IMR-90 (cell line): ENCODE results near the gene UBE2QL1. TPM values are rescaled to one million over a fixed set of nuclear protein-coding genes. Genes with fewer than 3 reads are reported as not detected.

Experiments
- ATAC-seq: fragments of 200-7000 bp; cut with Tn5 transposase; 2 replicates; pipeline ENCODE4 v1.9.1; 2020; ENCODE audit warnings: low read depth, mild to moderate bottlenecking, moderate library complexity
- BruUV-seq: library from RNA; stranded (reverse); fragments of 400-500 nt; replicated peaks from 2 replicates; lab custom pipeline; 2021; lab: Mats Ljungman, UMichigan
- CTCF ChIA-PET: fragments of 300-600 bp; formaldehyde crosslinking; extraction: SDS; loops from one replicate; lab custom pipeline; 2021; ENCODE audit warnings: antibody characterized with exemption; lab: Yijun Ruan, JAX
- POLR2A ChIA-PET: fragments of 300-600 bp; sonication (Branson Sonifier 250); formaldehyde crosslinking; loops from one replicate; lab custom pipeline; 2022; ENCODE audit warnings: antibody characterized with exemption; ENCODE audit not compliant: unreplicated experiment; lab: Charles Lee
- DNase-seq: peaks from one replicate; pipeline ENCODE4 v3.0.0; 2013
- H2AFZ ChIP-seq: replicated peaks from 2 replicates; pipeline ENCODE3; 2013; ENCODE audit warnings: low read length, mild to moderate bottlenecking; ENCODE audit not compliant: poor library complexity
- H2AK5ac ChIP-seq: 2 replicates; pipeline ENCODE4 v1.6.1; 2013; ENCODE audit warnings: low read depth, low read length, inconsistent platforms
- H2AK9ac ChIP-seq: replicated peaks from 2 replicates; pipeline ENCODE3; 2013; ENCODE audit warnings: mild to moderate bottlenecking, low read depth, low read length, moderate library complexity; ENCODE audit not compliant: poor library complexity
- H2BK120ac ChIP-seq: 2 replicates; pipeline ENCODE4 v1.6.1; 2013; ENCODE audit warnings: low read depth, low read length, inconsistent platforms
- H2BK15ac ChIP-seq: 3 replicates; pipeline ENCODE4 v1.6.1; 2013; ENCODE audit warnings: low read depth, low read length, inconsistent platforms
- H2BK20ac ChIP-seq: 2 replicates; pipeline ENCODE4 v1.6.1; 2013; ENCODE audit warnings: low read depth, mild to moderate bottlenecking, inconsistent platforms, low read length, moderate library complexity
- H2BK5ac ChIP-seq: 2 replicates; pipeline ENCODE4 v1.6.1; 2013; ENCODE audit warnings: mild to moderate bottlenecking, low read depth, low read length, inconsistent platforms; ENCODE audit not compliant: poor library complexity, severe bottlenecking
- H3K14ac ChIP-seq: replicated peaks from 2 replicates; pipeline ENCODE4 v1.6.1; 2013; ENCODE audit warnings: low read depth, low read length, inconsistent platforms
- H3K18ac ChIP-seq: 2 replicates; pipeline ENCODE4 v1.6.1; 2013; ENCODE audit warnings: low read depth, low read length, control low read depth
- H3K23ac ChIP-seq: 2 replicates; pipeline ENCODE4 v1.6.1; 2013; ENCODE audit warnings: low read depth, low read length, inconsistent platforms
- H3K27ac ChIP-seq: 2 replicates; pipeline ENCODE4 v1.5.1; 2013; ENCODE audit warnings: mild to moderate bottlenecking, control low read depth, low read length; ENCODE audit not compliant: insufficient read depth
- H3K27me3 ChIP-seq: 2 replicates; pipeline ENCODE4 v1.6.1; 2013; ENCODE audit warnings: low read length; ENCODE audit not compliant: control insufficient read depth, insufficient read depth
- H3K36me3 ChIP-seq: 2 replicates; pipeline ENCODE4 v1.6.1; 2013; ENCODE audit warnings: low read length, mixed read lengths; ENCODE audit not compliant: control insufficient read depth, insufficient read depth
- H3K4ac ChIP-seq: 2 replicates; pipeline ENCODE4 v1.6.1; 2013; ENCODE audit warnings: low read depth, low read length, inconsistent platforms
- H3K4me1 ChIP-seq: 2 replicates; pipeline ENCODE4 v1.6.1; 2013; ENCODE audit warnings: low read length, mixed read lengths; ENCODE audit not compliant: control insufficient read depth, insufficient read depth
- H3K4me2 ChIP-seq: 2 replicates; pipeline ENCODE4 v1.6.1; 2013; ENCODE audit warnings: low read depth, mild to moderate bottlenecking, control low read depth, low read length, moderate library complexity
- H3K4me3 ChIP-seq: 2 replicates; pipeline ENCODE4 v1.5.1; 2013; ENCODE audit warnings: low read depth, mild to moderate bottlenecking, control low read depth, low read length, moderate library complexity; ENCODE audit not compliant: insufficient read depth
- H3K56ac ChIP-seq: 2 replicates; pipeline ENCODE4 v1.6.1; 2013; ENCODE audit warnings: low read length, inconsistent platforms; ENCODE audit not compliant: insufficient read depth; ENCODE audit errors: extremely low read depth
- H3K79me1 ChIP-seq, 2 experiments: 2 replicates each; pipeline ENCODE4 v1.6.1; 2013; ENCODE audit warnings: low read length in 2 of 2, inconsistent platforms in 1 of 2, low read depth in 1 of 2
- H3K9ac ChIP-seq: 2 replicates; pipeline ENCODE4 v1.6.1; 2013; ENCODE audit warnings: low read depth, low read length, control low read depth
- H3K9me1 ChIP-seq: 2 replicates; pipeline ENCODE4 v1.6.1; 2013; ENCODE audit warnings: low read length, inconsistent platforms; ENCODE audit not compliant: insufficient read depth
- H3K9me3 ChIP-seq: 2 replicates; pipeline ENCODE4 v1.6.1; 2013; ENCODE audit warnings: low read length; ENCODE audit not compliant: control insufficient read depth, insufficient read depth
- H4K20me1 ChIP-seq: 2 replicates; pipeline ENCODE4 v1.6.1; 2013; ENCODE audit warnings: low read length, inconsistent platforms; ENCODE audit not compliant: insufficient read depth
- H4K5ac ChIP-seq: 2 replicates; pipeline ENCODE4 v1.6.1; 2013; ENCODE audit warnings: mild to moderate bottlenecking, low read depth, low read length, control low read depth
- H4K8ac ChIP-seq, 2 experiments: 2 replicates each; pipeline ENCODE4 v1.6.1; 2013; ENCODE audit warnings: low read depth in 2 of 2, low read length in 2 of 2, control low read depth in 1 of 2, inconsistent platforms in 1 of 2
- H4K91ac ChIP-seq: 2 replicates; pipeline ENCODE4 v1.6.1; 2013; ENCODE audit warnings: low read depth, low read length, inconsistent platforms; ENCODE audit not compliant: insufficient read depth
- MAFK ChIP-seq: IDR thresholded peaks from 2 replicates; pipeline ENCODE4 v1.6.1; 2012; ENCODE audit warnings: low read depth, low read length, improper control_type of control experiment
- MAZ ChIP-seq: IDR thresholded peaks from 2 replicates; pipeline ENCODE4 v1.6.1; 2012; ENCODE audit warnings: low read depth, mild to moderate bottlenecking, low read length, improper control_type of control experiment, moderate library complexity, borderline replicate concordance
- MXI1 ChIP-seq: IDR thresholded peaks from 2 replicates; pipeline ENCODE4 v1.6.1; 2012; ENCODE audit warnings: low read depth, mild to moderate bottlenecking, low read length, moderate library complexity, borderline replicate concordance
- POLR2A ChIP-seq: IDR thresholded peaks from 2 replicates; pipeline ENCODE4 v1.6.1; 2012; ENCODE audit warnings: mild to moderate bottlenecking, low read depth, low read length
- RAD21 ChIP-seq: IDR thresholded peaks from 2 replicates; pipeline ENCODE4 v1.6.1; 2012; ENCODE audit warnings: low read length, improper control_type of control experiment
- RFX5 ChIP-seq: IDR thresholded peaks from 2 replicates; pipeline ENCODE4 v1.8.0; 2012; ENCODE audit warnings: low read depth, mild to moderate bottlenecking, low read length, moderate library complexity
- SMC3 ChIP-seq: fragments of 150-350 bp; IDR thresholded peaks from 2 replicates; pipeline ENCODE4 v1.6.1; 2016; ENCODE audit warnings: low read depth, mild to moderate bottlenecking, antibody characterized with exemption, low read length, moderate library complexity
- WGBS, 2 experiments: methylation state at CpG; one replicate each; pipeline versions ENCODE4 v1.1.5 to v1.1.7; 2013; ENCODE audit warnings: missing lambda C conversion rate in 2 of 2; ENCODE audit not compliant: insufficient read length in 1 of 2; ENCODE audit errors: extremely low coverage in 2 of 2; 5-methylcytosine and 5-hydroxymethylcytosine counted together
- dilution Hi-C: fragments of 300-500 bp; cut with HindIII; formaldehyde crosslinking; loops from one replicate; pipeline ENCODE4 v1.14.3; 2018; ENCODE audit warnings: low sequenced_read_pairs; ENCODE audit not compliant: unreplicated experiment
- in situ Hi-C: fragments of 300-500 bp; cut with MboI; formaldehyde crosslinking; loops from 3 replicates; pipeline ENCODE4 v1.14.3; 2019; ENCODE audit warnings: low sequenced_read_pairs, inconsistent platforms, mixed read lengths
- intact Hi-C: fragments of 100-400 bp; cut with micrococcal nuclease; formaldehyde crosslinking; loops from 2 replicates; pipeline ENCODE4 v1.10.0; 2022
- polyA plus RNA-seq, 3 experiments: library from polyadenylated mRNA; depleted of rRNA; stranded (reverse); fragments of >200 nt; gene quantifications; 2 replicates each; pipeline ENCODE4 v1.2.3, GENCODE V29; 2012; ENCODE audit warnings: low replicate concordance in 1 of 3
- total RNA-seq: library from RNA; depleted of rRNA; stranded (reverse); fragments of >200 nt; gene quantifications from 2 replicates; pipeline ENCODE4 v1.2.3, GENCODE V29; 2012
- TF ChIP-seq, protein P1 (sequence below): fragments of 150-350 bp; IDR thresholded peaks from 2 replicates; pipeline ENCODE4 v1.6.1; 2016; ENCODE audit warnings: low read depth, mild to moderate bottlenecking, low read length, moderate library complexity, borderline replicate concordance

UBE2QL1 gene
- total and polyA plus RNA-seq, 2 of the 4 experiments (the other 2 are of a cell fraction): not detected

DNA sequence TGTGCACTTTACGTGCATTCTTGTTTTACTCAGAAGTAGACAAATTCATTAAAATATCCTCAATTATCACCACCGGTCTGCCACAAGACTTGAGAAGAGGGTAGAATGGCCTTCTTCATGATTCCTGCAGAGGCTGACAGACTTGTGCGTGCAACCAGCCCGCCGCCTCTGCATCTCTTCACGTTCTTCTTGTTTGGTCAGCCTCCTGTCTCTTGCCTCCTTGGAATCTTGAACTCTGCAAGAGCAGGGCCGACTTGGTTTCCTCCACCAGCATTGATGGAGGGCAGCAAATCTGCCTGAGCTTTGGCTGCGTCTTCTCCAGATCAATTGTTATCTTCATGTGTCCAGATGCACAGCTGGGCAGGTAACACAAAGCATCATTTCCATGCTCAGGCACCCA is 20.2 kb downstream of the UBE2QL1 start:
- ChIA-PET CTCF (no interaction called here), POLR2A (no interaction called here)
- no peak overlapping the region for H2BK5ac ChIP-seq
- no peak for DNase-seq
- 94% methylated on average over 6 of the region's 8 CpGs; no CpG with 5 or more reads in 1 of the 2 experiments for WGBS, 2 experiments
- H3K14ac ChIP-seq: no peak overlapping the region
- H2AK9ac ChIP-seq: peak overlapping the region; percentile 13
- H2BK15ac ChIP-seq: no peak overlapping the region
- H3K9me1 ChIP-seq: no peaks in the 10 kb centered on the region
- no peaks in the 10 kb centered on the region for H3K36me3 ChIP-seq
- no peak overlapping the region for H3K4me3 ChIP-seq
- H2BK20ac ChIP-seq: no peak overlapping the region
- dilution Hi-C loops (no loop called here), intact Hi-C loops (no loop called here), in situ Hi-C loops (no loop called here)
- no peaks in the 10 kb centered on the region for H3K4me1 ChIP-seq
- no peaks in the 10 kb centered on the region for H3K9me3 ChIP-seq
- no peak overlapping the region for H3K18ac ChIP-seq
- H3K4ac ChIP-seq: no peak overlapping the region
- no peak overlapping the region for H4K91ac ChIP-seq
- no TSS peak for BruUV-seq
- no peaks in the 10 kb centered on the region for H3K79me1 ChIP-seq
- H3K9ac ChIP-seq: no peak overlapping the region
- no peak overlapping the region for H3K23ac ChIP-seq
- TF ChIP-seq MAFK (no peak), RAD21 (no peak), MAZ (no peak), POLR2A (no peak), MXI1 (no peak), SMC3 (no peak), RFX5 (no peak)
- TF ChIP-seq, protein P1, sequence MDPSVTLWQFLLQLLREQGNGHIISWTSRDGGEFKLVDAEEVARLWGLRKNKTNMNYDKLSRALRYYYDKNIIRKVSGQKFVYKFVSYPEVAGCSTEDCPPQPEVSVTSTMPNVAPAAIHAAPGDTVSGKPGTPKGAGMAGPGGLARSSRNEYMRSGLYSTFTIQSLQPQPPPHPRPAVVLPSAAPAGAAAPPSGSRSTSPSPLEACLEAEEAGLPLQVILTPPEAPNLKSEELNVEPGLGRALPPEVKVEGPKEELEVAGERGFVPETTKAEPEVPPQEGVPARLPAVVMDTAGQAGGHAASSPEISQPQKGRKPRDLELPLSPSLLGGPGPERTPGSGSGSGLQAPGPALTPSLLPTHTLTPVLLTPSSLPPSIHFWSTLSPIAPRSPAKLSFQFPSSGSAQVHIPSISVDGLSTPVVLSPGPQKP: no peak
- H4K20me1 ChIP-seq: no peaks in the 10 kb centered on the region
- no peak overlapping the region for H3K27ac ChIP-seq
- H4K8ac ChIP-seq: no peak overlapping the region
- no peak overlapping the region for H4K5ac ChIP-seq
- no peak overlapping the region for H3K4me2 ChIP-seq
- H2BK120ac ChIP-seq: no peak overlapping the region
- H3K56ac ChIP-seq: no peak overlapping the region
- H3K27me3 ChIP-seq: peaks cover 11% of the 10 kb centered on the region
- H2AFZ ChIP-seq: no peak overlapping the region
- H2AK5ac ChIP-seq: no peak overlapping the region
- ATAC-seq: no peak
